GM23338 (cell line): ENCODE measurements around the gene COL4A2.

Experiments
- CREB1 ChIP-seq: fragments of 250-450 bp; sonication (Bioruptor Pico); IDR thresholded peaks from 2 replicates; pipeline ENCODE4 v1.5.0; 2020; ENCODE audit warnings: low read depth, mild to moderate bottlenecking, moderate library complexity
- EZH2 ChIP-seq: fragments of 200-600 bp; sonication (generic); IDR thresholded peaks from one replicate; pipeline ENCODE4 v1.8.0; 2017; ENCODE audit warnings: antibody characterized with exemption, mild to moderate bottlenecking, low read depth; ENCODE audit not compliant: unreplicated experiment
- JUNB ChIP-seq: IDR thresholded peaks from one replicate; pipeline ENCODE4 v1.6.1; 2016; ENCODE audit warnings: antibody characterized with exemption; ENCODE audit not compliant: unreplicated experiment
- POLR2AphosphoS5 ChIP-seq: IDR thresholded peaks from 2 replicates; pipeline ENCODE4 v1.6.1; 2016; ENCODE audit warnings: antibody characterized with exemption, low read depth
- STAT1 ChIP-seq: IDR thresholded peaks from one replicate; pipeline ENCODE4 v1.6.1; 2016; ENCODE audit warnings: antibody characterized with exemption; ENCODE audit not compliant: unreplicated experiment
- ZNF331 ChIP-seq: fragments of 250-450 bp; sonication (Bioruptor Pico); IDR thresholded peaks from 2 replicates; pipeline ENCODE4 v1.5.0; 2020; ENCODE audit warnings: low read depth, mild to moderate bottlenecking, moderate library complexity
- TF ChIP-seq, protein P1 (sequence below), 2 experiments: fragments of 200-600 bp in 1 of 2; sonication (generic) in 1 of 2; conservative IDR thresholded peaks; 2 replicates each; pipeline versions ENCODE4 v1.5.1 to v1.6.1; 2016 to 2017; ENCODE audit warnings: antibody characterized with exemption in 2 of 2, low read depth in 2 of 2, mild to moderate bottlenecking in 2 of 2, moderate library complexity in 1 of 2
- TF ChIP-seq, protein P2 (sequence below): IDR thresholded peaks from 2 replicates; pipeline ENCODE4 v1.6.1; 2016; ENCODE audit warnings: antibody characterized with exemption

DNA sequence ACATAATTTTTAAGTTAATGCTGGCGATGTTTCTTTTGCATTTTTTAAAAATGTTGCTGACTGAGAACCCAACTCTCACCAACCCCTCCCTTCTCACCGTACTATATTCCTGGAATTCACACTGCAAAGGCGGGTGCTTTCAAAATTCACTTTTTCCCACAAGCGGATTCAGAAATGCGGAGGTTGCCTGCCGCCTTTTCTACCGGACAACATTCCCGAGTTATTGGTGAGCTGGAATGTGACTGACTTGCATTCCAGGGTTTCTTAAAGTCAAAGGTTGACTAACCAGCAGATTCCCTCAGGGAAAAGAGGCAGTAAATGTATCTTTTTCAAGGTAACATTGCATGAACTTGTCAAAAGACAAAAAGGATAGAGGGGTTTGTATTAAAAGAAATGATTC, 141.1 kb downstream of the COL4A2 start:
- TF ChIP-seq STAT1 = no peak
- TF ChIP-seq, protein P1, sequence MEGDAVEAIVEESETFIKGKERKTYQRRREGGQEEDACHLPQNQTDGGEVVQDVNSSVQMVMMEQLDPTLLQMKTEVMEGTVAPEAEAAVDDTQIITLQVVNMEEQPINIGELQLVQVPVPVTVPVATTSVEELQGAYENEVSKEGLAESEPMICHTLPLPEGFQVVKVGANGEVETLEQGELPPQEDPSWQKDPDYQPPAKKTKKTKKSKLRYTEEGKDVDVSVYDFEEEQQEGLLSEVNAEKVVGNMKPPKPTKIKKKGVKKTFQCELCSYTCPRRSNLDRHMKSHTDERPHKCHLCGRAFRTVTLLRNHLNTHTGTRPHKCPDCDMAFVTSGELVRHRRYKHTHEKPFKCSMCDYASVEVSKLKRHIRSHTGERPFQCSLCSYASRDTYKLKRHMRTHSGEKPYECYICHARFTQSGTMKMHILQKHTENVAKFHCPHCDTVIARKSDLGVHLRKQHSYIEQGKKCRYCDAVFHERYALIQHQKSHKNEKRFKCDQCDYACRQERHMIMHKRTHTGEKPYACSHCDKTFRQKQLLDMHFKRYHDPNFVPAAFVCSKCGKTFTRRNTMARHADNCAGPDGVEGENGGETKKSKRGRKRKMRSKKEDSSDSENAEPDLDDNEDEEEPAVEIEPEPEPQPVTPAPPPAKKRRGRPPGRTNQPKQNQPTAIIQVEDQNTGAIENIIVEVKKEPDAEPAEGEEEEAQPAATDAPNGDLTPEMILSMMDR (conservative IDR thresholded peaks at IDR 0.05; ENCODE audit: low read depth in 2 of 2) = no peak
- TF ChIP-seq EZH2 = no peak
- TF ChIP-seq JUNB = no peak
- TF ChIP-seq, protein P2, sequence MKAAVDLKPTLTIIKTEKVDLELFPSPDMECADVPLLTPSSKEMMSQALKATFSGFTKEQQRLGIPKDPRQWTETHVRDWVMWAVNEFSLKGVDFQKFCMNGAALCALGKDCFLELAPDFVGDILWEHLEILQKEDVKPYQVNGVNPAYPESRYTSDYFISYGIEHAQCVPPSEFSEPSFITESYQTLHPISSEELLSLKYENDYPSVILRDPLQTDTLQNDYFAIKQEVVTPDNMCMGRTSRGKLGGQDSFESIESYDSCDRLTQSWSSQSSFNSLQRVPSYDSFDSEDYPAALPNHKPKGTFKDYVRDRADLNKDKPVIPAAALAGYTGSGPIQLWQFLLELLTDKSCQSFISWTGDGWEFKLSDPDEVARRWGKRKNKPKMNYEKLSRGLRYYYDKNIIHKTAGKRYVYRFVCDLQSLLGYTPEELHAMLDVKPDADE = no peak
- no peak for TF ChIP-seq POLR2AphosphoS5
- TF ChIP-seq CREB1 (CRISPR knock-in tag) = no peak
- TF ChIP-seq ZNF331 (CRISPR knock-in tag) = no peak
